Psoas muscle (tissue), 8 donors: Measurements from ENCODE around the gene CMTM4. TPM values are rescaled to one million over a fixed set of nuclear protein-coding genes. Genes with fewer than 3 reads are reported as not detected.

Experiments used
- ATAC-seq, 4 donors: fragments of 200-7000 bp; cut with Tn5 transposase; one replicate each; pipeline ENCODE4 v1.9.1; 2020; ENCODE audit warnings: moderate library complexity in 3 of 4, mild to moderate bottlenecking in 2 of 4
- DNase-seq, 2 donors: peaks; one replicate each; pipeline ENCODE4 v3.0.0-alpha.2; 2020
- H3K27ac ChIP-seq: fragments of 200-600 bp; one replicate; pipeline ENCODE4 v1.8.0; 2022
- H3K27me3 ChIP-seq, 3 donors: fragments of 200-600 bp in 1 of 3; one replicate each; pipeline versions ENCODE4 v1.6.1 to v1.8.0; 2013 to 2022; ENCODE audit warnings: low read length in 2 of 3, mild to moderate bottlenecking in 2 of 3, moderate library complexity in 1 of 3; ENCODE audit not compliant: insufficient read depth in 3 of 3
- H3K36me3 ChIP-seq, 2 donors: fragments of 200-600 bp in 1 of 2; one replicate each; pipeline versions ENCODE4 v1.6.1 to v1.8.0; 2013 to 2022; ENCODE audit warnings: low read depth in 1 of 2, mild to moderate bottlenecking in 1 of 2, moderate library complexity in 1 of 2; ENCODE audit not compliant: insufficient read depth in 1 of 2
- H3K4me1 ChIP-seq: fragments of 200-600 bp; one replicate; pipeline ENCODE4 v1.8.0; 2022
- H3K4me3 ChIP-seq: fragments of 200-600 bp; one replicate; pipeline ENCODE4 v1.8.0; 2022; ENCODE audit warnings: mild to moderate bottlenecking
- H3K9me3 ChIP-seq: fragments of 200-600 bp; one replicate; pipeline ENCODE4 v1.8.0; 2022
- CTCF ChIP-seq: fragments of 200-600 bp; IDR thresholded peaks from one replicate; pipeline ENCODE4 v1.8.0; 2022; ENCODE audit warnings: antibody characterized with exemption
- WGBS, 3 donors: extraction: QIAGEN DNeasy Blood & Tissue Kit; methylation state at CpG; one replicate each; pipeline versions ENCODE4 v1.1.6 to v1.1.7; 2013; 5-methylcytosine and 5-hydroxymethylcytosine counted together
- intact Hi-C, 2 donors: fragments of 100-400 bp; cut with DNase I; formaldehyde crosslinking; loops; one replicate each; pipeline versions ENCODE4 v1.11.0 to v1.14.2; 2022
- polyA plus RNA-seq, 3 donors: library from polyadenylated mRNA; stranded (reverse); fragments of 200-250 nt; gene quantifications; one replicate each; pipeline ENCODE4 v1.2.3, GENCODE V29; 2013
- total RNA-seq, 4 donors: library from RNA; stranded (reverse); fragmentation: NEBNext Ultra II Directional in 2 of 4; extraction: Animal tissue kit (Norgen Biotek cat#: 25700) in 2 of 4; gene quantifications; one replicate each; pipeline versions ENCODE4 v1.2.1 to v1.2.4, GENCODE V29; 2021 to 2023
- donor health status: healthy with polysubstance abuse.
- donor health status: DM: no; HTN: no; CAD: no; lungs with moderate emphysema.
- donor health status: Bipolar disorder and iron deficiency.
- donor health status: healthy.
- donor health status: DM: yes; HTN: yes; CAD: no.
- donor health status: DM: no; HTN: no; CAD: no.
- donor health status: DM: no; HTN: no; CAD: no.
- donor health status: DM: yes; HTN: yes; CAD: no.

The CMTM4 gene
- total and polyA plus RNA-seq, 7 donors = 2.3 to 10.3 (median 7.7) TPM

GRCh38 chr16:66650707-66651473, 45.7 kb downstream of the CMTM4 start:
- peak overlapping the region; percentile 11 for H3K4me3 ChIP-seq
- intact Hi-C loops = loop anchor here in 1 of 2 donors (5.0 kb wide), 1 partner anchor 221 kb away; no protein-coding TSS in a partner anchor
- H3K9me3 ChIP-seq = no peaks in the 10 kb centered on the region
- TF ChIP-seq CTCF = peak; percentile 93
- H3K36me3 ChIP-seq = no peaks in the 10 kb centered on the region
- ATAC-seq (peak; percentile 89 to 97 (median 92)), DNase-seq (peak; percentile 65 to 76)
- no peak overlapping the region for H3K27ac ChIP-seq
- no peaks in the 10 kb centered on the region for H3K27me3 ChIP-seq
- peaks cover 9% of the 10 kb centered on the region for H3K4me1 ChIP-seq
- 24 to 28% (median 25%) methylated on average over 18 of the region's 18 CpGs for WGBS, 3 donors

GRCh38 chr16:66649636-66650205, 46.8 kb downstream of the CMTM4 start:
- Histone ChIP-seq H3K9me3 (no peaks in the 10 kb centered on the region), H3K4me3 (no peak overlapping the region), H3K27ac (no peak overlapping the region), H3K27me3 (no peaks in the 10 kb centered on the region), H3K4me1 (peaks cover 9% of the 10 kb centered on the region), H3K36me3 (no peaks in the 10 kb centered on the region)
- intact Hi-C loops = loop anchor here in 1 of 2 donors (5.0 kb wide), 1 partner anchor 223 kb away; no protein-coding TSS in a partner anchor
- WGBS, 3 donors = 79 to 88% (median 79%) methylated on average over 9 of the region's 9 CpGs
- no peak for TF ChIP-seq CTCF
- DNase-seq (no peak), ATAC-seq (no peak)

GRCh38 chr16:66649167-66649566, 47.4 kb downstream of the CMTM4 start:
- intact Hi-C loops = no loop called here
- no peak for ATAC-seq
- Histone ChIP-seq H3K4me3 (no peak overlapping the region), H3K4me1 (peaks cover 9% of the 10 kb centered on the region), H3K9me3 (no peaks in the 10 kb centered on the region), H3K27ac (no peak overlapping the region), H3K27me3 (no peaks in the 10 kb centered on the region), H3K36me3 (no peaks in the 10 kb centered on the region)
- DNase-seq = no peak
- TF ChIP-seq CTCF = no peak
- 95 to 100% (median 98%) methylated on average over 2 of the region's 2 CpGs for WGBS, 3 donors

DNA sequence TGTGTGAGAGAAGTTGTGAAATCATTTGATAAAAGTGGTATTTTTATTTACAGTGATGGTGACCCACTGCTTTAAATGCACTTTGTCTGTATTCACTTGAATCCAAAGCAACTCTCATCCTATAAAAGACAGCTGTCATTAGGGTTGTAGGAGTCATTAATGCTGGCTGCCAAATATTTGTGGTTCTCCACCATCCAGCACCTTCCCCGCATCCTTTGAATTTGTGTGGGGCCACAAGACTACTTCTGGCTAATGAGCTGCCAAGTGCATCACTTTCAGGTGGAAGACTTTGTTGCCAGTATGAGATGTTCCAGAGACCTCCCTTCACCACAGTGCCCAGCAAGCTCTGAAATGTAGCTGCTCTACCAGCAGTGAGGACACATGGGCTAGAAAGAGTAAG, 48.7 kb downstream of the CMTM4 start:
- 86 to 100% (median 98%) methylated on average over 1 of the region's 1 CpG for WGBS, 3 donors
- Histone ChIP-seq H3K27me3 (no peaks in the 10 kb centered on the region), H3K9me3 (no peaks in the 10 kb centered on the region), H3K4me1 (peaks cover 9% of the 10 kb centered on the region), H3K4me3 (no peak overlapping the region), H3K27ac (no peak overlapping the region), H3K36me3 (no peaks in the 10 kb centered on the region)
- DNase-seq (no peak), ATAC-seq (no peak)
- no peak for TF ChIP-seq CTCF
- intact Hi-C loops = no loop called here
